Subcutaneous abdominal adipose tissue (tissue), 5 donors: ENCODE results near the gene EVA1C.
"Not testable (repeated sequence)": the region's sequence is repeated elsewhere in the genome, so short reads cannot be mapped to it uniquely, and the experiment has no call there.

ENCODE experiments used
- H3K27ac ChIP-seq: one replicate; pipeline ENCODE4 v1.7.0; 2013; ENCODE audit warnings: low read depth, mild to moderate bottlenecking, inconsistent platforms, low read length, moderate library complexity
- H3K27me3 ChIP-seq, 5 donors: one replicate each; pipeline ENCODE4 v1.7.0; 2013; ENCODE audit warnings: low read length in 5 of 5, inconsistent platforms in 1 of 5; ENCODE audit not compliant: control insufficient read depth in 5 of 5, insufficient read depth in 4 of 5
- H3K36me3 ChIP-seq, 5 donors: one replicate each; pipeline ENCODE4 v1.7.0; 2013; ENCODE audit warnings: low read length in 5 of 5; ENCODE audit not compliant: control insufficient read depth in 5 of 5, insufficient read depth in 5 of 5
- H3K4me1 ChIP-seq, 5 donors: one replicate each; pipeline ENCODE4 v1.7.0; 2013; ENCODE audit warnings: low read length in 5 of 5, mild to moderate bottlenecking in 3 of 5, moderate library complexity in 1 of 5; ENCODE audit not compliant: control insufficient read depth in 5 of 5, insufficient read depth in 5 of 5
- H3K4me3 ChIP-seq, 5 donors: one replicate each; pipeline ENCODE4 v1.7.0; 2013; ENCODE audit warnings: low read length in 5 of 5, low read depth in 1 of 5
- H3K9ac ChIP-seq, 5 donors: one replicate each; pipeline ENCODE4 v1.7.0; 2013; ENCODE audit warnings: low read length in 5 of 5, mild to moderate bottlenecking in 4 of 5, moderate library complexity in 3 of 5
- H3K9me3 ChIP-seq, 5 donors: one replicate each; pipeline ENCODE4 v1.7.0; 2013; ENCODE audit warnings: low read length in 5 of 5; ENCODE audit not compliant: control insufficient read depth in 5 of 5
- donor health status: healthy.
- donor health status: healthy.
- donor health status: healthy.
- donor health status: healthy.
- donor health status: healthy.

The EVA1C gene

GRCh38 chr21:32545948-32546441 lies 133.5 kb downstream of the EVA1C start:
- Histone ChIP-seq H3K9me3 (no peaks in the 10 kb centered on the region), H3K4me3 (no peak overlapping the region), H3K4me1 (peaks cover 0 to 4% (median 0%) of the 10 kb centered on the region in 5 donors), H3K27ac (no peak overlapping the region), H3K36me3 (no peaks in the 10 kb centered on the region), H3K27me3 (no peaks in the 10 kb centered on the region), H3K9ac (no peak overlapping the region)

GRCh38 chr21:32547018-32547417 lies 134.5 kb downstream of the EVA1C start:
- Histone ChIP-seq H3K9me3 (no peaks in the 10 kb centered on the region), H3K27ac (no peak overlapping the region), H3K36me3 (no peaks in the 10 kb centered on the region), H3K4me3 (no peak overlapping the region), H3K27me3 (no peaks in the 10 kb centered on the region), H3K4me1 (peaks cover 0 to 4% (median 0%) of the 10 kb centered on the region in 5 donors), H3K9ac (no peak overlapping the region)

GRCh38 chr21:32548978-32549377 lies 136.5 kb downstream of the EVA1C start:
- no peak overlapping the region for H3K4me3 ChIP-seq
- H3K36me3 ChIP-seq, result no peaks in the 10 kb centered on the region
- no peak overlapping the region for H3K27ac ChIP-seq
- no peak overlapping the region for H3K9ac ChIP-seq
- no peaks in the 10 kb centered on the region for H3K27me3 ChIP-seq
- H3K4me1 ChIP-seq, result peaks cover 0 to 2% (median 0%) of the 10 kb centered on the region in 5 donors
- H3K9me3 ChIP-seq, result no peaks in the 10 kb centered on the region

- peaks cover 0 to 3% (median 0%) of the 10 kb centered on the region in 5 donors for H3K4me1 ChIP-seq
- H3K4me3 ChIP-seq, result no peak overlapping the region
- no peak overlapping the region for H3K9ac ChIP-seq
- H3K27ac ChIP-seq, result no peak overlapping the region
- no peaks in the 10 kb centered on the region for H3K36me3 ChIP-seq
- no peaks in the 10 kb centered on the region for H3K9me3 ChIP-seq
- H3K27me3 ChIP-seq, result no peaks in the 10 kb centered on the region
Observed at GRCh38 chr21:32549440-32549839, 136.9 kb downstream of the EVA1C start.

GRCh38 chr21:32549886-32550285 lies 137.4 kb downstream of the EVA1C start:
- H3K27ac ChIP-seq, result no peak overlapping the region
- H3K9ac ChIP-seq, result no peak overlapping the region
- H3K9me3 ChIP-seq, result no peaks in the 10 kb centered on the region
- no peaks in the 10 kb centered on the region for H3K27me3 ChIP-seq
- no peak overlapping the region for H3K4me3 ChIP-seq
- H3K4me1 ChIP-seq, result peaks cover 0 to 7% (median 0%) of the 10 kb centered on the region in 5 donors
- H3K36me3 ChIP-seq, result no peaks in the 10 kb centered on the region

GRCh38 chr21:32554832-32555638 lies 142.5 kb downstream of the EVA1C start:
- Histone ChIP-seq H3K36me3 (no peaks in the 10 kb centered on the region), H3K27ac (no peak overlapping the region), H3K9ac (no peak overlapping the region), H3K4me3 (no peak overlapping the region), H3K27me3 (no peaks in the 10 kb centered on the region), H3K9me3 (no peaks in the 10 kb centered on the region), H3K4me1 (peaks cover 0 to 5% (median 0%) of the 10 kb centered on the region in 5 donors)

- Histone ChIP-seq H3K9ac (no peak overlapping the region), H3K9me3 (no peaks in the 10 kb centered on the region), H3K27ac (no peak overlapping the region), H3K4me3 (no peak overlapping the region), H3K36me3 (no peaks in the 10 kb centered on the region), H3K27me3 (no peaks in the 10 kb centered on the region), H3K4me1 (peaks cover 0 to 7% (median 0%) of the 10 kb centered on the region in 5 donors)
Observed at GRCh38 chr21:32558106-32558505, 145.6 kb downstream of the EVA1C start.

- Histone ChIP-seq H3K4me1 (peaks cover 0 to 7% (median 0%) of the 10 kb centered on the region in 5 donors), H3K27ac (no peak overlapping the region)
Observed at GRCh38 chr21:32559006-32559610, 146.6 kb downstream of the EVA1C start.

GRCh38 chr21:32560896-32561295 lies 148.4 kb downstream of the EVA1C start:
- Histone ChIP-seq H3K4me3 (no peak overlapping the region), H3K9me3 (peaks cover 0 to 7% (median 0%) of the 10 kb centered on the region in 5 donors), H3K36me3 (no peaks in the 10 kb centered on the region), H3K9ac (no peak overlapping the region), H3K4me1 (peaks cover 0 to 2% (median 0%) of the 10 kb centered on the region in 5 donors), H3K27me3 (no peaks in the 10 kb centered on the region), H3K27ac (no peak overlapping the region)

More at GRCh38 chr21:32559006-32559610, 146.6 kb downstream of the EVA1C start:
- Histone ChIP-seq H3K36me3 (no peaks in the 10 kb centered on the region), H3K4me3 (no peak overlapping the region), H3K9ac (no peak overlapping the region), H3K27me3 (no peaks in the 10 kb centered on the region), H3K9me3 (no peaks in the 10 kb centered on the region)

GRCh38 chr21:32561476-32561875 lies 149.0 kb downstream of the EVA1C start:
- H3K9ac ChIP-seq, H3K36me3 ChIP-seq, H3K27ac ChIP-seq, H3K4me1 ChIP-seq, H3K9me3 ChIP-seq, H3K27me3 ChIP-seq, H3K4me3 ChIP-seq: not testable (repeated sequence)
